GM19193 (cell line): ENCODE data around the gene SPATC1L.

Source experiments
- POLR2A ChIP-seq: IDR thresholded peaks from 4 replicates; pipeline ENCODE4 v1.6.1; 2011; ENCODE audit not compliant: insufficient read depth, insufficient read length; ENCODE audit errors: extremely low read depth

The SPATC1L gene

GRCh38 chr21:46120301-46121285 lies 63.7 kb downstream of the SPATC1L start:
- no peak for TF ChIP-seq POLR2A

DNA sequence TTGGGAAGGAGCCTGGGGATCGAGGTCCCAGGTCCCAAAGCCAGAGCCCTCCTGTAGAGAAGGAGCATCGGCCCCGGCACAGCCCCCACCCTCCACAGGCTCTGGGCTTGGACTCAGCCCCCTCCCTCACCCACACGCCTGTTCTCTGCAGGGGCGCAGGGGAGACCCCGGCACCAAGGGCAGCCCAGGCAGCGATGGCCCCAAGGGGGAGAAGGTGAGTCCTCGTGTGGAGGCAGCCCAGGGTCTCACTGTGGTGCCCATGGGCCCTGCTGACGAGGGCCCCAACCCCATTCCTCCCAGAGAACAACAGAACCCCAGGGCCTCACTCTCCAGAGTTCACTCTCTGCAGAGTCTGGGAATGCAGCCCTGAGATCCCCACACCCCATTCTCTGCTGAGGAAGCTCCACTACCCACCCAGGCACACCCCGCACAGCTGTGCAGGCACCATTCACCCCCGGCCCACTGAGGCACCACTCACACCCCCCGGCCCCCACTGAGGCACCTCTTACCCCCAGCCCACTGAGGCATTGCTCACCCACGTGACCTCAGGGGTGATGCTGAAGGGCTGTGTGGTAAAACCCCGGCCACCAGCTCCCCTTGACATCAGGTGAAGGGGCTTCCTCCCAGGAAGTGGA lies 64.5 kb downstream of the SPATC1L start:
- TF ChIP-seq POLR2A, result no peak

GRCh38 chr21:46119144-46119636 lies 65.1 kb downstream of the SPATC1L start:
- no peak for TF ChIP-seq POLR2A

GRCh38 chr21:46118316-46119143 lies 65.7 kb downstream of the SPATC1L start:
- TF ChIP-seq POLR2A, result no peak

DNA sequence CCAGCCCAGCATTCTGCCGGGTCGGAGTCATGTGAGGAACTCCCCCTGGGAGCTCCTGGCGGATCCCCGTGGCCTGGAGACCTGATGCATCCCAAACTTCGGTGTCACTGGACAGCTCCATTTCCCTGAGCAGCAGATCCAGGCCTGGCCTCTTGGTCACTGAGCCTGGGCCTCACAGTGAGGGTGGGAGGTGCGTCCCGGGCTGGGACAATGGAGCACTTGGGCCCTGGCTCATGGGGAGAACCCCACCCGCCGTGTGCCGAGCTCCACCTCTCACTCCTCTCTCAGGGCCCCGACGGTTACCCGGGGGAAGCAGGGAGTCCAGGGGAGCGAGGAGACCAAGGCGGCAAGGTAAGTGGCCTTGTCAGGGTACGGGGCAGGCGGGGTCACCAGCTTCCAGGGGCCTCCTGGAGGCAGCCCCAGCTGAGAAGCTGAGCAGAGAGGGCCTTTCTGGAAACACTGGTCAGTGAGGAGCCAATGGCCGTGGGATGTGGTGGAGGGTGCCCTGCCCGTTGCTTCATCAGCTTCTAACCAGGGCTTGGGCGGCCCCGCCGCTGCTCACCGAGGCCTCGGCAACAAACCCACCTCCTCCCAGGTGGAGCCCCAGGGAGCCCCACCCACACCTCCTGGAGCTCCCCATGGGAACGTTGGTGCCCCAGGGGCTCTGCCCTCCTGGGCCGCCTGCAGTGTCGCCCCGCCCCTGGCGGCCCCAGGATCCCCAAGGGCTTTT lies 66.5 kb downstream of the SPATC1L start:
- no peak for TF ChIP-seq POLR2A

GRCh38 chr21:46116776-46117585 lies 67.3 kb downstream of the SPATC1L start:
- no peak for TF ChIP-seq POLR2A

GRCh38 chr21:46116189-46116775 lies 68.0 kb downstream of the SPATC1L start:
- no peak for TF ChIP-seq POLR2A

DNA sequence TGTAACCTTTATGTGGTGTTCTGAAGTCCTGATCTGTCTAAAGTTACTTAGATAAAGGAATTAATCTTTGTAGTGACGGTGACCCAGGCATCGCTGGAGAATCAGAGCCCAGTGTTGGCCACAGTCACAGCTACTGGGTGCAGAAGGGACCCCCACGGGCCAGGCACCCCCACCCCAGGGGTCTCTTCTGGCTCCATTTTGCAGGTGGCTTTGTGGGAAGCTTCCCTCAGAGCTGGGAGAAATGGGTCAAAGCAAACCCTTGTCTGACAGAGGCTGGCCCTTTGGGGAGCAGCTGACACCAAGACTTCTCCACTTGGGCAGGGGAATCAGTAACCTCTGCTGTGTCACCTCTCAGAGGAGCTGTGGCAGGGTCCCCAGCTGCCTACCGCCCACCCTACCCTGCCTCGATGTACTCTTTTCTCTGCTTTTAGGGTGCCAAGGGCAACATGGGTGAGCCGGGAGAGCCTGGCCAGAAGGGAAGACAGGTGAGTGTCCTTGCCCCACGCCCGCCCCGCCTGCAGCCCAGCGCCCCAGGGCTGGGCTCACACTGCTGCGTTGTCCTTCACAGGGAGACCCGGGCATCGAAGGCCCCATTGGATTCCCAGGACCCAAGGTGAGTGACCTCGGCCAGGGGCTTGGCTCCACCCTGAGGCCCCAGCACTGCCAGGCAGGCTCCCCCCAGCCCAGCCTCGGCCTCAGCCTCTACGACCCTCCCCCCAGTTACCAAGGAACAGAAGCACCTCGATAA lies 68.6 kb downstream of the SPATC1L start:
- no peak for TF ChIP-seq POLR2A

DNA sequence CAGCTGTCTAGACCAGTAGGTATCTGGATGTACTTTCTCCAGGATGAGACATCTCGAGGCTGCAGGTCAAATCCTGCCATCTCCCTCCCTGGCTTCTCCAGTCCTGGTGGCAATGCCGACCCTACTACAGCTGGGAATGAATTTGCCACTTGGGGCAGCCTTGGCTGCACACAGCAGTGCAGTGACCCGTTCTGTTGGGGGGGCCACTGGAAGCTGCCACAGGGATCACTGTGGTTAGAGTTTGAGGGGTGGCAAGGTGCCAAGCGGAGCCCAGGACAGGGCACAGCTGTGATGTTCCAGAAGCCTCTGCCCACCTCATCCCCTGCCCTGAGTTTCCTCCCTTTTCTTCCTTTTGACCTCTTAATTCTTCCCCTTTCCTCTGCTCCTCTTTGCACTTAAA lies 69.3 kb downstream of the SPATC1L start:
- TF ChIP-seq POLR2A, result no peak

- TF ChIP-seq POLR2A, result no peak
These were observed 70.6 kb downstream of the SPATC1L start for GRCh38 chr21:46113497-46114176.

- TF ChIP-seq POLR2A, result no peak
These were observed 71.5 kb downstream of the SPATC1L start for GRCh38 chr21:46112725-46113215.
